GM12865 (cell line): ENCODE data around the gene AGBL4.

Experiments
- DNase-seq: peaks from one replicate; pipeline ENCODE4 v3.0.0; 2010; ENCODE audit warnings: low read depth
- H3K4me3 ChIP-seq: 2 replicates; pipeline ENCODE4 v1.5.1; 2011; ENCODE audit warnings: mild to moderate bottlenecking, low read depth, low read length, control low read depth
- TF ChIP-seq, protein P1 (sequence below): IDR thresholded peaks from 2 replicates; pipeline ENCODE4 v1.5.1; 2011; ENCODE audit warnings: low read length, control low read depth, low read depth, inconsistent platforms; ENCODE audit not compliant: insufficient read depth; ENCODE audit errors: missing control alignments

Gene AGBL4

DNA sequence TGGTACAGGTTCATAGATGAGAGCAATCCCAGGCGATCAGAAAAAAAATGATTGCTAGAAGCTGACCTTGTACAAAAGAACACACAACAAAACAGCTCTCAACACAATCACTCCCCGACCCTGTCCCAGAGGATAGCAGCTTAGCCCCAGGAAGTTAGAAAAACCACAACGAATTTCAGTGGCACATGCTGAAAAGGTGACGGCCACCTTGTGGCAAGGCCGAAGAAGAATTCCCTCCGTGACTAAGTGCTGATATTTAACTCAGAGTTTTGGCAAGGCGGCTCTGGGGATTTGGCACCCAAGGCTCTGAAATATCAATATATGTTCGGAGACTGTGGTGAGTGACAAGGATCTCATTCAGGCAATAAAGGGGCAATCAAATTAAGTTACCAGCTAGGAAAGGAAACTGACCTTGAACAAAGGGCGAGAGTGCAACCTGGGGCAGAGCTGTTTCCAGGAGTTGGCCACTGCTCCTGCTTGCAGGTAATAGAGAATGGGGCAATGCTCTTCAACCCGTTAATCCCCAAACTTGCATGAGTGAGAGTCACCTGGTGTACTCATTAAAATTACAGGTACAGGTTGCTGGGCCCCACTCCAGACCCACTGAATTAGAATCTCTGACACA is 1343.2 kb downstream of the AGBL4 start:
- DNase-seq = peak; percentile 7
- H3K4me3 ChIP-seq = no peak overlapping the region
- TF ChIP-seq, protein P1, sequence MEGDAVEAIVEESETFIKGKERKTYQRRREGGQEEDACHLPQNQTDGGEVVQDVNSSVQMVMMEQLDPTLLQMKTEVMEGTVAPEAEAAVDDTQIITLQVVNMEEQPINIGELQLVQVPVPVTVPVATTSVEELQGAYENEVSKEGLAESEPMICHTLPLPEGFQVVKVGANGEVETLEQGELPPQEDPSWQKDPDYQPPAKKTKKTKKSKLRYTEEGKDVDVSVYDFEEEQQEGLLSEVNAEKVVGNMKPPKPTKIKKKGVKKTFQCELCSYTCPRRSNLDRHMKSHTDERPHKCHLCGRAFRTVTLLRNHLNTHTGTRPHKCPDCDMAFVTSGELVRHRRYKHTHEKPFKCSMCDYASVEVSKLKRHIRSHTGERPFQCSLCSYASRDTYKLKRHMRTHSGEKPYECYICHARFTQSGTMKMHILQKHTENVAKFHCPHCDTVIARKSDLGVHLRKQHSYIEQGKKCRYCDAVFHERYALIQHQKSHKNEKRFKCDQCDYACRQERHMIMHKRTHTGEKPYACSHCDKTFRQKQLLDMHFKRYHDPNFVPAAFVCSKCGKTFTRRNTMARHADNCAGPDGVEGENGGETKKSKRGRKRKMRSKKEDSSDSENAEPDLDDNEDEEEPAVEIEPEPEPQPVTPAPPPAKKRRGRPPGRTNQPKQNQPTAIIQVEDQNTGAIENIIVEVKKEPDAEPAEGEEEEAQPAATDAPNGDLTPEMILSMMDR = no peak

DNA sequence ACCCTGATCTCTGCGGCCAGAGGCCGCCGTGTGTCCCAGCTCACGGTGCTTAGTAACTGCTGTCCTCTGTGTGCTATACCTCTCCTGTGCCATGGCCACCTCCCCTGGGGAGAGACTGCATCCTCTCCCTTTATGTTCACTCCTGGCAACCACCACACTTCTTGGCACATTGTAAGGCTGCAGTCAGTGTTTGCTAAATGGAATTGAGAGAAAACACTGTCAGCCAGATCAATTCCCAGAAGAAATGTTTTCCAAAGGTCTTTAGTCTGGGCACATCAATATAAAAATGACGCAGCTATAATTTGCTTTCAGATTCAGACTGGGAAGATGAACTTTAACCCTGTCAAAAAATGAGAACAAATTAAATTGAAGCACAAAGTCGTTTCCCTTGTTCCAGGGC is 1343.9 kb downstream of the AGBL4 start:
- DNase-seq = no peak
- TF ChIP-seq, protein P1 = no peak
- H3K4me3 ChIP-seq = no peak overlapping the region

DNA sequence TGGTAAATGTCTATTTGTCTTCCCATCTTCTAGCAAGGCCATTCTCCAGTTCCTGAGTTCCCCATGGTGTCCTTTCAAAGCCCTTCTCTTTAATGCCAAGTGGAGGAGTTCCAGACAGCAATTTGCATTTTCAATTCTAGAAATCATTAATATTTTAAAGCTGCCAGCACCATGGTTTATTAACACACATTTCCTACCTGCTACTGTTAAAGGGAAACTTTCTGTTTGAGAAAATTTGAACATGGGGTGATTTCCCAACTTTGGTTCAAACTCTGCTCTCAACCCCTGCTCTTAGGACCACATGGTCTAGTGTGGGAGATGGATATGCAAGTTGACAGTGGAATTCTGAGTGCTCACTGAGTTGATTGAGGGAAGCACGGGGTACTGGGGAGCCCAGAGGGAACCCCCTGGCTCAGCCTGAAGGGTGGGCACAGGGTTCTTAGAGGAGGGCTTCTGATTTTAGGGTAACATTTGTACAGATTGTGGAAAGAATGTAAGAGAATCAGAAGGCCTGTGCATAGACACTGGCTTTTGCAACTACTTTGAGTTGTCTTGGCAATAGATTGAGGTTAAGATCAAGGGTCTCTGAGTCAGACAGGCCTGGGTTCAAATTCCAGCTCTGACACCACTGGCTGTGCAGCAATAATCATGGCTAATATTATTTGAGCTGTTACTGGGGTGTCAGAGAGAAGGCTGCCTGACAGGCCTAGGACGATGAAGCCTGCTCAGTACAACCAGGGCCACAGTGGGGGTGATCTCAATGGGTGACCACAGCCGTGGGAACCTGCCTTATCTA is 1344.8 kb downstream of the AGBL4 start:
- DNase-seq = no peak
- TF ChIP-seq, protein P1 = no peak
- no peak overlapping the region for H3K4me3 ChIP-seq

DNA sequence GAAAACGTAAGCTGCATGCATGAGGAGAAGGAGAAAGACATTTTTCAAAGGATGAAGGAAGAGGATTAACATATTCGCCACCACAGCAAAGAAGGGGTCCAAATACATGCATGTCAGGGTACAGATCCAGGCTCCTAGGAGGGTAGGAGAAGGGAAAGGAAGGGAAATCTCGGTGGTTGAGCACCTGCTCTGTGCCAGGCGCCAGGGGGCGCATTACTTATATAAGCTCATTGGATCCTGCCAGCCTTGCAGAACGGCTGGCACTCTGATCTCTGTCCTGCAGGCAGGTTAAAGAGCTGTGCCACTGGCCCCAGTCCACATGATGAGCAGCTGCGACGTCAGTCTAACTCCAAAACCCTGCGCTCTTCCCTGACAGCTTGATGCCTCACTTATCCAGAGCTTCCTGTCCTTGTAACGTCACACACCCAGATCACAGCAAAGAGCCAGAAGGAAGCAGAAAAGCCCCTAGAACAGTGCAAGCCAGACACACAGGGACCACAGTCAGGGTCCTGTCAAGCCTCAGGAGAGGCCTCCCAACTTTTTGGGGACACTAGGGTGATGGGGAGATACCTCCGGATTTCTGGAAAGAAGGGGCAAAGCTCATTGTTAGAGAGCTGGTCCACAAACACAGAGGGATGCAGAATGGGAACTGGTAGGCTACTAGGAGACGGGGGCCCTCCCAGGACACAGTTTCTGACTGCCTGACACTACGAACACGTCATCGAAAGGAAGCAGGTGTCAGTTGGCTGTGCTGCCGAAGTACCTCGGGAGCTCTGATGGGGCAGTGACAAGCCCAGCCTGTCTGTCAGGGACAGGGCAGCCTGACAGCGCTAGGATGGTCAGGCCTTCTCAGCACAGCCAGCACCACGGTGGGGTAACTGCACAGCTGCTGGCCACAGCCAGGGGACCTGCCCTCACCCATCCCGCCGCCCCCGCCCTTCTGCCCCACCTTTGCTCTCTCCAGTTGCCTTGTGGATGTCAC is 1346.2 kb downstream of the AGBL4 start:
- DNase-seq = peak; percentile 66

DNA sequence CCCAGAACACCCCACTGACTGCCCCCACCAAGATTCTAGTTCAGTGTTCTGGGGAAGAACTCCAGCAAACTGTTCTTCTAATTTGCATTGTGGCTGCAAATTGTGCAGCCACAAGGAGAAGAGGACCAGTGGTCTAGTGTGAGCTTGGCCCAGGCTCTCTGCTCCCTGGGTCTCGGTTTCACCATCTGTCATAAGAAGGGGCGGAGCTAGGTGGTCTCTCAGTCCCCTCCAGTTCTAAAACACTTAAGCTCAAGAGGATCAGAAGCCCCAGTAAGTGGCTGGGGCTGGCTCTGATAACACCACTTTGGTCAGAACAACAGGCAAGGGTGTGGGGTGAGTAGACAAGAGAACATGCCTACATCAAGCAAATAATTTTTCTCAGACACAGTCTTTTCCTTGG is 1346.9 kb downstream of the AGBL4 start:
- DNase-seq = no peak
- TF ChIP-seq, protein P1 = no peak
- no peak overlapping the region for H3K4me3 ChIP-seq

More for the DNA sequence above, 1346.2 kb downstream of the AGBL4 start:
- H3K4me3 ChIP-seq = no peak overlapping the region
- TF ChIP-seq, protein P1 = peak; percentile 73

DNA sequence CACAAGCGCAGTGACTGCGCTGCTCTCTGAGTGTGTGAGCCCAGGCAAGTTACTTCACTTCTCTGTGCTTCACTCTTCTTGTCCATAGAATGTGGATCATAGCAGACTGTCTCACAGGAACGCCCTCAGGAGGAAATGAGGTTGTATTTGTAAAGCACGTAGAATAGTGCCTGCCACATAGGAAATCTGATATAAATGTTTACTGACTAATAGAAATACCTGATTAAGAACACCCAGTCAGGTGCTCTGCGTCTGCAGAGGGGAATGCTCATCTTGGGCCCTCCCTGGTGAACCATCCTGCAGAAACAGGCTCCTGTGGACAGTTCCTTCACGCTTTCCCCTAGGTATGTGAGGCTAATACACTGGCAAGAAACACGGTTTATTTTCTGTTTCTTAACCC is 1347.4 kb downstream of the AGBL4 start:
- no peak for DNase-seq
- H3K4me3 ChIP-seq = no peak overlapping the region
- TF ChIP-seq, protein P1 = no peak
